T1000 (cell line): Measurements from ENCODE around the gene TPT1.
"Not testable (repeated sequence)": the region's sequence is repeated elsewhere in the genome, so short reads cannot be mapped to it uniquely, and the experiment has no call there.

Source experiments
- DNase-seq: peaks from one replicate; lab custom pipeline; 2025; ENCODE audit warnings: mixed read lengths; lab: John Stamatoyannopoulos, UW

TPT1 gene

GRCh38 chr13:45301263-45301662 is 39.7 kb downstream of the TPT1 start:
- DNase-seq: no peak

GRCh38 chr13:45300190-45300985 is 40.6 kb downstream of the TPT1 start:
- no peak for DNase-seq

- DNase-seq: no peak
These were observed 41.8 kb downstream of the TPT1 start for GRCh38 chr13:45299194-45299593.

- DNase-seq: not testable (repeated sequence)
These were observed 42.4 kb downstream of the TPT1 start for GRCh38 chr13:45298550-45298949.

- no peak for DNase-seq
These were observed 42.8 kb downstream of the TPT1 start for GRCh38 chr13:45298206-45298505.

GRCh38 chr13:45297456-45298205 is 43.4 kb downstream of the TPT1 start:
- no peak for DNase-seq

- no peak for DNase-seq
These were observed 44.7 kb downstream of the TPT1 start for GRCh38 chr13:45296259-45296658.

- DNase-seq: no peak
These were observed 45.4 kb downstream of the TPT1 start for GRCh38 chr13:45295536-45295935.

GRCh38 chr13:45292176-45292575 is 48.8 kb downstream of the TPT1 start:
- no peak for DNase-seq

GRCh38 chr13:45289936-45290563 is 50.9 kb downstream of the TPT1 start:
- no peak for DNase-seq
